H9 (cell line): Measurements from ENCODE around the gene CDC27. TPM values are rescaled to one million over a fixed set of nuclear protein-coding genes. Genes with fewer than 3 reads are reported as not detected.

Source experiments
- DNase-seq: peaks from one replicate; pipeline ENCODE4 v3.0.0-alpha.2; 2017
- H2AFZ ChIP-seq: one replicate; pipeline ENCODE4 v1.6.1; 2013; ENCODE audit warnings: mild to moderate bottlenecking, low read length, control low read depth, moderate library complexity
- H2AK5ac ChIP-seq: 2 replicates; pipeline ENCODE4 v1.6.1; 2013; ENCODE audit warnings: low read length, control low read depth, mixed read lengths; ENCODE audit not compliant: insufficient read length
- H2BK120ac ChIP-seq: one replicate; pipeline ENCODE4 v1.6.1; 2013; ENCODE audit warnings: low read depth, mild to moderate bottlenecking, low read length, control low read depth, inconsistent platforms; ENCODE audit not compliant: poor library complexity, severe bottlenecking
- H2BK12ac ChIP-seq: 2 replicates; pipeline ENCODE4 v1.6.1; 2013; ENCODE audit warnings: low read length, control low read depth, mixed read lengths, low read depth; ENCODE audit not compliant: insufficient read length
- H2BK15ac ChIP-seq: 2 replicates; pipeline ENCODE4 v1.6.1; 2013; ENCODE audit warnings: low read depth, low read length, control low read depth
- H2BK20ac ChIP-seq: one replicate; pipeline ENCODE4 v1.6.1; 2013; ENCODE audit warnings: low read depth, mild to moderate bottlenecking, low read length, control low read depth, inconsistent platforms; ENCODE audit not compliant: poor library complexity, severe bottlenecking
- H2BK5ac ChIP-seq: 2 replicates; pipeline ENCODE4 v1.6.1; 2013; ENCODE audit warnings: low read length, control low read depth, mixed read lengths; ENCODE audit not compliant: insufficient read length
- H3K14ac ChIP-seq: 2 replicates; pipeline ENCODE4 v1.6.1; 2013; ENCODE audit warnings: low read length, control low read depth; ENCODE audit not compliant: insufficient read depth
- H3K18ac ChIP-seq: 2 replicates; pipeline ENCODE4 v1.6.1; 2013; ENCODE audit warnings: low read depth, mild to moderate bottlenecking, mixed read lengths, low read length, control low read depth; ENCODE audit not compliant: insufficient read length
- H3K23ac ChIP-seq: 2 replicates; pipeline ENCODE4 v1.6.1; 2013; ENCODE audit warnings: low read length, control low read depth, mixed read lengths, low read depth; ENCODE audit not compliant: insufficient read length
- H3K23me2 ChIP-seq: 2 replicates; pipeline ENCODE4 v1.6.1; 2013; ENCODE audit warnings: low read depth, mild to moderate bottlenecking, mixed read lengths, low read length, control low read depth; ENCODE audit not compliant: insufficient read length, poor library complexity, severe bottlenecking
- H3K27ac ChIP-seq: 2 replicates; pipeline ENCODE4 v1.5.1; 2013; ENCODE audit warnings: low read length, control low read depth, mixed read lengths, low read depth; ENCODE audit not compliant: insufficient read length
- H3K27me3 ChIP-seq: 2 replicates; pipeline ENCODE4 v1.6.1; 2013; ENCODE audit warnings: low read length, control low read depth, inconsistent platforms; ENCODE audit not compliant: insufficient read depth
- H3K4ac ChIP-seq: 2 replicates; pipeline ENCODE4 v1.6.1; 2013; ENCODE audit warnings: low read depth, mild to moderate bottlenecking, control low read depth, inconsistent platforms, low read length, moderate library complexity
- H3K4me1 ChIP-seq: 2 replicates; pipeline ENCODE4 v1.6.1; 2013; ENCODE audit warnings: low read length, control low read depth, inconsistent platforms; ENCODE audit not compliant: insufficient read depth
- H3K4me2 ChIP-seq: 2 replicates; pipeline ENCODE4 v1.6.1; 2013; ENCODE audit warnings: low read length, control low read depth, mixed read lengths; ENCODE audit not compliant: insufficient read length, insufficient read depth
- H3K56ac ChIP-seq: 2 replicates; pipeline ENCODE4 v1.6.1; 2013; ENCODE audit warnings: low read depth, mild to moderate bottlenecking, mixed read lengths, low read length, control low read depth; ENCODE audit not compliant: insufficient read length
- H3K79me1 ChIP-seq: 2 replicates; pipeline ENCODE4 v1.6.1; 2013; ENCODE audit warnings: low read depth, mild to moderate bottlenecking, moderate library complexity, low read length, control low read depth, inconsistent platforms; ENCODE audit not compliant: insufficient read depth, poor library complexity, severe bottlenecking
- H3K79me2 ChIP-seq: 2 replicates; pipeline ENCODE4 v1.6.1; 2013; ENCODE audit warnings: low read length, control low read depth, inconsistent platforms; ENCODE audit not compliant: insufficient read depth
- H3K9ac ChIP-seq: 2 replicates; pipeline ENCODE4 v1.6.1; 2013; ENCODE audit warnings: low read length, control low read depth, mixed read lengths; ENCODE audit not compliant: insufficient read length; ENCODE audit errors: extremely low read depth
- H3K9me3 ChIP-seq: one replicate; pipeline ENCODE4 v1.6.1; 2013; ENCODE audit warnings: low read depth, low read length, inconsistent platforms; ENCODE audit not compliant: control insufficient read depth
- H3T11ph ChIP-seq: one replicate; pipeline ENCODE4 v1.6.1; 2013; ENCODE audit warnings: mild to moderate bottlenecking, low read length, control low read depth, inconsistent platforms
- H4K20me1 ChIP-seq: one replicate; pipeline ENCODE4 v1.6.1; 2013; ENCODE audit not compliant: control insufficient read depth, insufficient read length, insufficient read depth
- H4K5ac ChIP-seq: 2 replicates; pipeline ENCODE4 v1.6.1; 2013; ENCODE audit warnings: low read depth, mild to moderate bottlenecking, mixed read lengths, low read length, control low read depth; ENCODE audit not compliant: insufficient read length
- H4K8ac ChIP-seq: replicated peaks from 2 replicates; pipeline ENCODE4 v1.6.1; 2013; ENCODE audit warnings: low read length, control low read depth, mixed read lengths, low read depth; ENCODE audit not compliant: insufficient read length
- H4K91ac ChIP-seq: 2 replicates; pipeline ENCODE4 v1.6.1; 2013; ENCODE audit warnings: low read depth, mild to moderate bottlenecking, moderate library complexity, mixed read lengths, low read length, control low read depth; ENCODE audit not compliant: insufficient read length
- H3K27ac Mint-ChIP-seq, 3 experiments: 2 replicates in 2 of 3; 3 replicates in 1 of 3; pipeline ENCODE4 v1.8.0; 2020 to 2021; ENCODE audit warnings: mixed read lengths in 3 of 3, mild to moderate bottlenecking in 1 of 3, moderate library complexity in 1 of 3
- H3K27me3 Mint-ChIP-seq: 2 replicates; pipeline ENCODE4 v1.8.0; 2021; ENCODE audit warnings: low read depth, mild to moderate bottlenecking, moderate library complexity, mixed read lengths
- H3K36me3 Mint-ChIP-seq, 3 experiments: 2 replicates in 2 of 3; 3 replicates in 1 of 3; pipeline ENCODE4 v1.8.0; 2020 to 2021; ENCODE audit warnings: low read depth in 3 of 3, mixed read lengths in 3 of 3; ENCODE audit not compliant: insufficient read depth in 1 of 3
- H3K4me1 Mint-ChIP-seq, 2 experiments: 2 replicates each; pipeline ENCODE4 v1.8.0; 2020; ENCODE audit warnings: mixed read lengths in 2 of 2
- H3K4me3 Mint-ChIP-seq, 2 experiments: 2 replicates in 1 of 2; 3 replicates in 1 of 2; pipeline ENCODE4 v1.8.0; 2020 to 2021; ENCODE audit warnings: mild to moderate bottlenecking in 2 of 2, mixed read lengths in 2 of 2, moderate library complexity in 1 of 2
- H3K9me3 Mint-ChIP-seq, 2 experiments: 2 replicates in 1 of 2; 3 replicates in 1 of 2; pipeline ENCODE4 v1.8.0; 2020; ENCODE audit warnings: mild to moderate bottlenecking in 2 of 2, mixed read lengths in 2 of 2, moderate library complexity in 1 of 2
- WGBS: extraction: QIAGEN DNeasy Blood & Tissue Kit; methylation state at CpG from one replicate; pipeline ENCODE4 v1.1.7; 2013; ENCODE audit warnings: missing lambda C conversion rate, low lambda C conversion rate, mixed read lengths; ENCODE audit not compliant: insufficient read length; ENCODE audit errors: extremely low coverage; 5-methylcytosine and 5-hydroxymethylcytosine counted together
- total RNA-seq: library from RNA; stranded (reverse); gene quantifications from 2 replicates; pipeline ENCODE4 v1.2.1, GENCODE V29; 2021
- TF ChIP-seq, protein P1 (sequence below): fragments of 200-600 bp; sonication (generic); conservative IDR thresholded peaks from 3 replicates; pipeline ENCODE4 v1.8.0; 2021; ENCODE audit warnings: antibody characterized with exemption, mild to moderate bottlenecking

Gene CDC27
- total RNA-seq, 1 experiment from 2014 or later = 82.5 TPM

- Histone ChIP-seq H2AK5ac (no peak overlapping the region), H3K23me2 (no peaks in the 10 kb centered on the region), H3K79me2 (no peaks in the 10 kb centered on the region), H2BK120ac (no peak overlapping the region), H4K20me1 (no peaks in the 10 kb centered on the region), H2BK15ac (no peak overlapping the region), H3T11ph (no peak overlapping the region), H3K18ac (no peak overlapping the region), H3K27me3 (no peaks in the 10 kb centered on the region), H3K9ac (no peak overlapping the region), H3K23ac (no peak overlapping the region), H3K9me3 (no peaks in the 10 kb centered on the region), H2AFZ (no peak overlapping the region), H4K8ac (no peak overlapping the region), H2BK12ac (no peak overlapping the region), H2BK20ac (no peak overlapping the region), H4K91ac (no peak overlapping the region), H3K27ac (no peak overlapping the region), H3K14ac (no peak overlapping the region), H2BK5ac (no peak overlapping the region), H4K5ac (no peak overlapping the region), H3K56ac (no peak overlapping the region), H3K4me1 (no peaks in the 10 kb centered on the region), H3K4me2 (no peak overlapping the region), H3K4ac (no peak overlapping the region), H3K79me1 (no peaks in the 10 kb centered on the region)
- Mint-ChIP-seq H3K4me3 (no peak overlapping the region), H3K4me1 (no peaks in the 10 kb centered on the region), H3K36me3 (no peaks in the 10 kb centered on the region), H3K9me3 (no peaks in the 10 kb centered on the region; a peak in 1 of 5 replicates), H3K27ac (no peak overlapping the region), H3K27me3 (no peaks in the 10 kb centered on the region; the same call in 1 of the 2 replicates)
- no CpG with 5 or more reads among the region's 29 CpGs for WGBS
- TF ChIP-seq, protein P1, sequence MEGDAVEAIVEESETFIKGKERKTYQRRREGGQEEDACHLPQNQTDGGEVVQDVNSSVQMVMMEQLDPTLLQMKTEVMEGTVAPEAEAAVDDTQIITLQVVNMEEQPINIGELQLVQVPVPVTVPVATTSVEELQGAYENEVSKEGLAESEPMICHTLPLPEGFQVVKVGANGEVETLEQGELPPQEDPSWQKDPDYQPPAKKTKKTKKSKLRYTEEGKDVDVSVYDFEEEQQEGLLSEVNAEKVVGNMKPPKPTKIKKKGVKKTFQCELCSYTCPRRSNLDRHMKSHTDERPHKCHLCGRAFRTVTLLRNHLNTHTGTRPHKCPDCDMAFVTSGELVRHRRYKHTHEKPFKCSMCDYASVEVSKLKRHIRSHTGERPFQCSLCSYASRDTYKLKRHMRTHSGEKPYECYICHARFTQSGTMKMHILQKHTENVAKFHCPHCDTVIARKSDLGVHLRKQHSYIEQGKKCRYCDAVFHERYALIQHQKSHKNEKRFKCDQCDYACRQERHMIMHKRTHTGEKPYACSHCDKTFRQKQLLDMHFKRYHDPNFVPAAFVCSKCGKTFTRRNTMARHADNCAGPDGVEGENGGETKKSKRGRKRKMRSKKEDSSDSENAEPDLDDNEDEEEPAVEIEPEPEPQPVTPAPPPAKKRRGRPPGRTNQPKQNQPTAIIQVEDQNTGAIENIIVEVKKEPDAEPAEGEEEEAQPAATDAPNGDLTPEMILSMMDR = no peak
- no peak for DNase-seq
Measured at GRCh38 chr17:47238321-47239010, 49.4 kb upstream of the CDC27 start.
